Natural killer cell (primary cell): Measurements from ENCODE around the gene ARNT2. TPM values are rescaled to one million over a fixed set of nuclear protein-coding genes. Genes with fewer than 3 reads are reported as not detected.

Experiments
- ATAC-seq, 3 donors: fragments of 150-1000 bp in 2 of 3; fragments of 200-7000 bp in 1 of 3; cut with Tn5 transposase; 1 replicate in 1 of 3; 2 replicates in 2 of 3; pipeline ENCODE4 v1.10.0; 2021; ENCODE audit warnings: mild to moderate bottlenecking in 2 of 3, moderate library complexity in 2 of 3
- DNase-seq, 2 donors: peaks; one replicate each; pipeline versions ENCODE4 v3.0.0 to v3.0.0-alpha.2; 2013 to 2021; ENCODE audit warnings: mixed read lengths in 1 of 2
- H3K27ac ChIP-seq: one replicate; pipeline ENCODE4 v1.5.1; 2013; ENCODE audit warnings: mild to moderate bottlenecking, low read length
- H3K27me3 ChIP-seq: one replicate; pipeline ENCODE4 v1.6.1; 2013; ENCODE audit warnings: low read length; ENCODE audit not compliant: control insufficient read depth, insufficient read depth
- H3K36me3 ChIP-seq: one replicate; pipeline ENCODE4 v1.6.1; 2013; ENCODE audit warnings: low read length; ENCODE audit not compliant: control insufficient read depth, insufficient read depth
- H3K4me1 ChIP-seq: one replicate; pipeline ENCODE4 v1.6.1; 2013; ENCODE audit warnings: low read length; ENCODE audit not compliant: control insufficient read depth, insufficient read depth
- H3K4me3 ChIP-seq: one replicate; pipeline ENCODE4 v1.5.1; 2013; ENCODE audit warnings: low read length
- H3K9me3 ChIP-seq: one replicate; pipeline ENCODE4 v1.6.1; 2013; ENCODE audit warnings: low read length; ENCODE audit not compliant: control insufficient read depth, insufficient read depth
- H3K27ac Mint-ChIP-seq, 2 donors: one replicate each; pipeline ENCODE4 v1.8.0; 2022; ENCODE audit warnings: mild to moderate bottlenecking in 2 of 2, mixed read lengths in 2 of 2, moderate library complexity in 1 of 2
- H3K27me3 Mint-ChIP-seq, 2 donors: one replicate each; pipeline ENCODE4 v1.8.0; 2022; ENCODE audit warnings: low read depth in 2 of 2, mixed read lengths in 2 of 2
- H3K36me3 Mint-ChIP-seq: one replicate; pipeline ENCODE4 v1.8.0; 2022; ENCODE audit warnings: mixed read lengths
- H3K4me1 Mint-ChIP-seq, 2 donors: one replicate each; pipeline ENCODE4 v1.8.0; 2022; ENCODE audit warnings: mixed read lengths in 2 of 2
- H3K4me3 Mint-ChIP-seq: one replicate; pipeline ENCODE4 v1.8.0; 2022; ENCODE audit warnings: mild to moderate bottlenecking, moderate library complexity, mixed read lengths
- H3K9me3 Mint-ChIP-seq, 2 donors: one replicate each; pipeline ENCODE4 v1.8.0; 2022; ENCODE audit warnings: mixed read lengths in 2 of 2
- CTCF ChIP-seq: fragments of 200-600 bp; IDR thresholded peaks from one replicate; pipeline ENCODE4 v1.8.0; 2022; ENCODE audit warnings: antibody characterized with exemption
- WGBS: methylation state at CpG from one replicate; pipeline ENCODE4 v1.1.7; 2013; ENCODE audit warnings: missing lambda C conversion rate; ENCODE audit not compliant: insufficient coverage; 5-methylcytosine and 5-hydroxymethylcytosine counted together
- intact Hi-C: fragments of 100-400 bp; cut with micrococcal nuclease; formaldehyde crosslinking; loops from one replicate; pipeline ENCODE4 v1.14.2; 2022
- total RNA-seq, 4 donors: library from RNA; stranded (reverse); fragments of 120-200 nt in 1 of 4; gene quantifications; one replicate each; pipeline versions ENCODE4 v1.2.3 to v1.2.4, GENCODE V29; 2013 to 2022

ARNT2 gene
- total RNA-seq, 3 donors from 2014 or later (not counting 1 experiment from before 2014, with no cell fraction given) = not detected

- Histone ChIP-seq H3K27me3 (no peaks in the 10 kb centered on the region), H3K4me1 (peaks cover 11% of the 10 kb centered on the region), H3K36me3 (no peaks in the 10 kb centered on the region), H3K9me3 (no peaks in the 10 kb centered on the region), H3K4me3 (no peak overlapping the region), H3K27ac (no peak overlapping the region)
- Mint-ChIP-seq H3K27ac (no peak overlapping the region), H3K27me3 (peaks cover 19 to 36% of the 10 kb centered on the region in 2 donors), H3K9me3 (no peaks in the 10 kb centered on the region), H3K4me1 (peaks cover 7 to 14% of the 10 kb centered on the region in 2 donors), H3K4me3 (no peak overlapping the region), H3K36me3 (no peaks in the 10 kb centered on the region)
- TF ChIP-seq CTCF = no peak
- WGBS = 88% methylated on average over 4 of the region's 4 CpGs
- DNase-seq (no peak), ATAC-seq (no peak)
- intact Hi-C loops = no loop called here
These were observed 157.9 kb downstream of the ARNT2 start for GRCh38 chr15:80562033-80562432.

DNA sequence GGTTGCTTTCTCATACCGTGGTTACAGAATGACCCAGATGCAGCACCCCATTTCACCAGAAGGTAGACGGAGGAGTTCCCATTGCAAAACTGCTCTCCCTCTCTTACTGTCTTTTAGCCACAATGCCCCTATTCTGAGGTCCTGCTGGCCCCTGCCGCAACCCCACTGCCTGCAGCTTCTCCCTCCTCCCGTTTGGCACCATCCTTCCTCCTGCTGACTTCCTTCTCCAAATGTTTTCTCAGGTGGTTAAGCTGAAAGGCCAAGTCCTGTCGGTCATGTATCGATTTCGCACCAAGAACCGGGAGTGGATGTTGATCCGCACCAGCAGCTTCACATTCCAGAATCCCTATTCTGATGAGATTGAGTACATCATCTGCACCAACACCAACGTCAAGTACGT lies 158.7 kb downstream of the ARNT2 start:
- no peak for DNase-seq
- Histone ChIP-seq H3K4me1 (peaks cover 11% of the 10 kb centered on the region), H3K36me3 (no peaks in the 10 kb centered on the region), H3K27ac (no peak overlapping the region), H3K4me3 (no peak overlapping the region), H3K9me3 (no peaks in the 10 kb centered on the region), H3K27me3 (no peaks in the 10 kb centered on the region)
- ATAC-seq = no peak
- H3K27me3 Mint-ChIP-seq = peaks cover 22 to 40% of the 10 kb centered on the region in 2 donors
- no peaks in the 10 kb centered on the region for H3K36me3 Mint-ChIP-seq
- TF ChIP-seq CTCF = no peak
- H3K9me3 Mint-ChIP-seq = no peaks in the 10 kb centered on the region
- 84% methylated on average over 11 of the region's 11 CpGs for WGBS
- no peak overlapping the region for H3K4me3 Mint-ChIP-seq
- peaks cover 7 to 14% of the 10 kb centered on the region in 2 donors for H3K4me1 Mint-ChIP-seq
- intact Hi-C loops = no loop called here
- H3K27ac Mint-ChIP-seq = no peak overlapping the region

DNA sequence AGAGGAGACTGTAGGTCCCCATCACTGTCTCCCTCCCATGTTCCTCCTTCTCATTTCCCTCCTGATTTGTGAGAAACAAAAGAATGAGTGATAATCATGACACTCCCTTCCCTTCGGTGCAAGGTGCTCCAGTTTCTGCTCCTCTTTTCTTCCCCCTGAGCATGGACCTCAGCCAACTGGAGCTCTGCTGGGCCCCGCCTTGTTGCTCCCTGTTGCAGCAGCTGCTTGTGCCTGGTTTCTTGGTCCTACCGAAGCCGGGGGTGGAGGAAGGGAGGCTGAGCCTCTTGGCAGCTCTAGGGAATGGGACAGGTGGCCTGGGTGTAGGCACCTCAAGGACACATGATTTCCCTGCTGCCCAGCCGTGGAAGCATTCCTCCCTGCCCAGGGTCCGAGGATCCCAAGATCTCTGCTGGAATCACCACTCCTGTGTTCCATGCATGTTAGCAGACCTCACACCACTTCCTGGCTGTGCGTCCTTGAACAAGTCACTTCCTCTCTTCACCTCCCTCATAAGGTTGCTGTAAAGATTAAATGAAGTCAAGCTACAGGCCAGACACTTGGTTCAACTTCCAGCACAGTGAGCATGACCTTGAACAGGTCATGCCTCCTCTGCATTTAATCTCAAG lies 159.3 kb downstream of the ARNT2 start:
- Histone ChIP-seq H3K27me3 (no peaks in the 10 kb centered on the region), H3K27ac (no peak overlapping the region), H3K4me1 (peaks cover 11% of the 10 kb centered on the region), H3K36me3 (no peaks in the 10 kb centered on the region), H3K4me3 (no peak overlapping the region), H3K9me3 (no peaks in the 10 kb centered on the region)
- H3K27me3 Mint-ChIP-seq = peaks cover 23 to 46% of the 10 kb centered on the region in 2 donors
- H3K36me3 Mint-ChIP-seq = no peaks in the 10 kb centered on the region
- no peak overlapping the region for H3K27ac Mint-ChIP-seq
- 82% methylated on average over 7 of the region's 7 CpGs for WGBS
- H3K4me3 Mint-ChIP-seq = no peak overlapping the region
- no peaks in the 10 kb centered on the region for H3K9me3 Mint-ChIP-seq
- ATAC-seq (no peak), DNase-seq (no peak)
- intact Hi-C loops = no loop called here
- TF ChIP-seq CTCF = no peak
- H3K4me1 Mint-ChIP-seq = peaks cover 7 to 14% of the 10 kb centered on the region in 2 donors

GRCh38 chr15:80564056-80564455 lies 159.9 kb downstream of the ARNT2 start:
- no peak for ATAC-seq
- no peak for TF ChIP-seq CTCF
- Mint-ChIP-seq H3K36me3 (no peaks in the 10 kb centered on the region), H3K4me1 (peaks cover 7 to 14% of the 10 kb centered on the region in 2 donors), H3K27me3 (peaks cover 27 to 52% of the 10 kb centered on the region in 2 donors), H3K9me3 (no peaks in the 10 kb centered on the region), H3K27ac (no peak overlapping the region), H3K4me3 (no peak overlapping the region)
- no peaks in the 10 kb centered on the region for H3K27me3 ChIP-seq
- intact Hi-C loops = no loop called here
- no peak for DNase-seq
- H3K4me3 ChIP-seq = no peak overlapping the region
- H3K9me3 ChIP-seq = no peaks in the 10 kb centered on the region
- peaks cover 11% of the 10 kb centered on the region for H3K4me1 ChIP-seq
- H3K36me3 ChIP-seq = no peaks in the 10 kb centered on the region
- H3K27ac ChIP-seq = no peak overlapping the region
- WGBS = 90% methylated on average over 8 of the region's 8 CpGs
